Germinal center (tissue), 1 donor: ENCODE results near the gene ITPRIPL2.

Source experiments
- DNase-seq: peaks from one replicate; pipeline ENCODE4 v3.0.0; 2012; ENCODE audit warnings: mixed read lengths, low spot score

Gene ITPRIPL2

GRCh38 chr16:19093631-19094541 is 19.9 kb upstream of the ITPRIPL2 start:
- DNase-seq, result no peak

- DNase-seq, result no peak
Observed at GRCh38 chr16:19094542-19095365, 19.0 kb upstream of the ITPRIPL2 start.

- no peak for DNase-seq
Observed at GRCh38 chr16:19095654-19096053, 18.1 kb upstream of the ITPRIPL2 start.

GRCh38 chr16:19098173-19098572 is 15.6 kb upstream of the ITPRIPL2 start:
- DNase-seq, result no peak

- DNase-seq, result no peak
Observed at GRCh38 chr16:19102187-19102872, 11.4 kb upstream of the ITPRIPL2 start.

- no peak for DNase-seq
Observed at GRCh38 chr16:19104607-19105006, 9.2 kb upstream of the ITPRIPL2 start.

GRCh38 chr16:19105131-19105530 is 8.6 kb upstream of the ITPRIPL2 start:
- DNase-seq, result no peak

GRCh38 chr16:19105891-19106624 is 7.7 kb upstream of the ITPRIPL2 start:
- DNase-seq, result no peak

- DNase-seq, result no peak
Observed at GRCh38 chr16:19106625-19107020, 7.1 kb upstream of the ITPRIPL2 start.

GRCh38 chr16:19108409-19109287 is 5.1 kb upstream of the ITPRIPL2 start:
- DNase-seq, result no peak

GRCh38 chr16:19109288-19109664 is 4.5 kb upstream of the ITPRIPL2 start:
- no peak for DNase-seq

GRCh38 chr16:19110537-19111360 is 3.0 kb upstream of the ITPRIPL2 start:
- no peak for DNase-seq

GRCh38 chr16:19112099-19112407 is 1.7 kb upstream of the ITPRIPL2 start:
- no peak for DNase-seq

GRCh38 chr16:19114359-19115147 is 789 bp downstream of the ITPRIPL2 start:
- DNase-seq, result peak; percentile 44

GRCh38 chr16:19115148-19116021 is 1.6 kb downstream of the ITPRIPL2 start:
- no peak for DNase-seq

- no peak for DNase-seq
Observed at GRCh38 chr16:19116711-19117449, 3.1 kb downstream of the ITPRIPL2 start.

- DNase-seq, result peak; percentile 52
Observed at GRCh38 chr16:19118938-19119431, 5.2 kb downstream of the ITPRIPL2 start.
